Fibroblast of peridontal ligament (primary cell): ENCODE measurements around the gene CSK.

Source experiments
- DNase-seq: peaks from one replicate; pipeline ENCODE4 v3.0.0-alpha.2; 2010; ENCODE audit errors: extremely low read depth

CSK gene

DNA sequence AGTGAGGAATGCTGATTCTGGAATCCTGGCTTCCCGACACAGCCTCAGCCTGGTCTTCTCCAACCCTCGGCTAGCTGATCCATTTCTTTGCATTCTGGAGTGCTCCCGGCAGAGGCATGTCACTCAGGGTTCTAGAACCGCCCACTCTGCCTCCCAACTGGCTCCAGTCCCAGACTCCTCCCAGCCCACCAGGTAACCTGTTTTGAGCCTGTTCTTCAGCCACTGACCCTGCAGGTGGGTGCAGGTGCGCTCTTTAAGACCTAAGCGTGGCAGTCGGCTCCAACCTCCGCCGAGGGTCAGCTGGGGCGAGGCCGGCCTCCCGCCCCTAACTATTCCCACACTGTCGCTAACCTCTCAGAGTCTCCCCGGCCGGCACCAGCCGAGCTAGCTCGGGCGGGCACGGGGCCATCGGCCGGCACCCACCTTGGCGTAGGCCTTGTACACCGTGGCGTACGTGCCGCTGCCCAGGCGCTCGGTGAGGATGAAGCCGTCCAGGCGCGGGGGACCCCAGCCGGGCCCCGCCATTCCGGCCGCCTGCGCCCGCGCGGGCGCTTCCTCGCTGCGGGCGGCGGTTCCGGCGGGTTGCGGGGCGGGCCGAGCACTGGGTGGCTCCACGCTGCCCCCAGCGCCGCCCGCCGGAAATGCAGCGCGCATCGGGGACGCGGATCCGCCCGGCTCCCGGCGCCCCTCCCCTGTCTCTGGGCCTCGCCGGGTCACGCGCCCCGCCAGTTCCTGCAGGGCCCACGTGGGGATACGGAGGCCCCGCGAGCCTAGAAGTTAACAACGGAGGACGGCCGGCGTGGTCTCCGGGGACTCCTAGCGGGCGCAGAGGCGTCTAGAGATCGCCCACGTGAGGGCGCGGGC is 60.9 kb downstream of the CSK start, which contains the start of gene ULK3:
Gene ULK3, minus strand, starts transcription at position 576 of the 864 bp plus-strand sequence. Its CDS starts 51 bp downstream, at position 525.
- peak; percentile 77 for DNase-seq

GRCh38 chr15:74843445-74843828 is 61.6 kb downstream of the CSK start:
- DNase-seq: no peak

DNA sequence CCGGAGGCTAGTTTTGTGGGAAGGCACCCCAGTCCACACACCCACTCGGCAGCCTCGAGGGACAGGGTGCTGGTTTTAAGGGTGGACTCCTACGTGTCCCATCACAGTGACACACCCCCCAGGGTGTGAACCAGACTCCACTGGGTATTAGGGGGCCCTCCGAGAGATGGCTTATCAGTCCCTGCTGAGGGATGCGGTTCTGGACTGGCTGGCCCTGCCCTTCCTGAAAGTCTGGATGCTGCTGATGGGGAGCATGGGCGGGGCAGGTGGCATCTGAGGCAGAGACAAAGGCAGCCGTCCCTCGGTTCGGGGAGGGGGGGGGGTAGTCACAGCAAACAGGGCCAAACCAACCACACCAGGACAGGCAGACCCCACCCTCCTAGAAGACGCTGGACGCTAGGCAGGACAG is 62.0 kb downstream of the CSK start:
- DNase-seq: no peak

DNA sequence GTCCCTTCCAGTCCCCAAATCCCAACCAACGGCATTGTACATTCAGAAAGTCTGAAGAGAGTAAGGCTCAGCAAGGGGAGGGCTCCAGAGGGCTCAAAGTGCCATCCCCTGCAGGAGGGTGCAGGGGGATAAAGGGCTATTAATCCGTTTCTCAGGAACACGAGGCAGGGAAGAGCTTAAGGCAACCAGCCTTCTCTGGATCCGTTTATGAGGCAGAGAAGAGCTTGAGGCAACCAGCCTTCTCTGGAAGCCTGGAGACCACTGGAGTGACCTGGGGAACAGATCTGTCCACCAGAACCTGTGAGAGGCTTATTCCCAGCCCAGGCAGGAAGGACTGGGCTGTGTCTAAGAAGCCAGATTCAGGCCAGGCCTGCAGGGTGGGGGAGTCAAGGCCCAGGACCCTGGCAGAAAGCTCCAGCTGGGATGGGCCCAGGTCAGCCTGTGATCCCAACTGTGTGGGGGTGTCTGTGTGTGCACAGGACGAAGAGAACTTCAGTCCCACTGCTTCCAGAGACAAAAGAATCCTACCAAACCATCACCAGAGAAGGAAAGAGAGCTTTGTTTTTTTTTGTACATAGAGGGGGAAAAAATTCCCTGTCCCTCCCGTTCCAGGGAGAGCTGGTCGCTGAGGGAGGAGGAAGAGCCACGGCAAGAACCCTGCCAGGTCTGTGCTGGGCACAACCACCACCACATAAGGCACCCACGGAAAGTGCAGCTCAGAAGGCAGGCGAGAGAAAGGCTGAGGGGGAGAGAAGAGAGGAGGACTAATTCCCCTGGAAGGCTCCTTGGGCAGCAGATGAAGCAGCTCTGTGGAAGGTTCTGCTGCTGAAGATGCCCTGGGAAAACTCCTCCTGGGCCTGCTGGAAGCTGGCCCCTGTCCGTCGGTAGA is 62.7 kb downstream of the CSK start:
- DNase-seq: no peak

GRCh38 chr15:74845208-74845568 is 63.3 kb downstream of the CSK start:
- no peak for DNase-seq

- DNase-seq: no peak
Measured at GRCh38 chr15:74845581-74845980, 63.7 kb downstream of the CSK start.

GRCh38 chr15:74847432-74847831 is 65.6 kb downstream of the CSK start:
- DNase-seq: no peak

DNA sequence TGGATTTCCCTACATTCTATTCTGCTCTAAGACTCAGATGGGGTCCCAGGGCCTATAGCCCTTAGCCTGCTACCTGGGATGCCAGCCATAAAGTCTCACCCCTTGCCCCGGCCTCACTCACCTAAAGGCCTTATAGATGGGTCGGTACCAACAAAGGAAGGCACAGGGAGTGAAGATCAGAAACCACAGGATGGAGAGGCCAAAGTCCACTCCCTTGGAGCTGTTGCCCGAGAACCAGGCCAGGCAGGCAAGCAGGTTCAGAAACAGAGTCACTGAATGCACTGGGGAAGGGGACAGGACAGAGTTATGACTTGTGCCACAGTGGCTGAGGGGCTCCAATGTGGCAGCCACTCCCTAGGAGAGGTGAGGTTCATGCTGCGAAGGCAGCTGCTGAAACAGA is 68.5 kb downstream of the CSK start:
- DNase-seq: no peak

DNA sequence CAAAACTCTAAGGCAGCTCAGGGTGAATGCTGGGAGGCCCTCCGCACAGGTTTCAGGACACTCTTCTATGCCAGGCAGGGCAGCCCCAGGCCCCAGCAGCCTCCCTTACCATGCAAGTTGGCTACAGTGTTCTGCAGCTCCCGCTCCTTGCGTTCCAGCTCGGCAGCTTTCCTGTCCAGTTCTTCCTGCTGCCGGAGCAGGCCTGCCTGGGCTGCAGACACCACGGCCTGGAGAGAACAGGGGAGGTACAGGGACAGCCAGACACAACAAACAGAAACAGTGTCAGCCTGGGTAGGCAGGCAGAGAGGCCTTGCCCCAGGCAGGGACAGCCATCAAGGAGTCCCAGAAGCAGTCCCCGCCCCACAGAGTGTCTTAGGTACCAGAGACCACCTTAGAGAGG is 70.1 kb downstream of the CSK start:
- no peak for DNase-seq
